HepG2 (cell line): Measurements from ENCODE around the gene ODC1. TPM values are rescaled to one million over a fixed set of nuclear protein-coding genes. Genes with fewer than 3 reads are reported as not detected.
A peak's percentile ranks its signal among the peaks of the same experiment; 100 is the strongest.

Experiments
- ATAD3A ChIP-seq: sonication (generic); formaldehyde crosslinking; IDR thresholded peaks from 2 replicates; pipeline ENCODE4 v1.4.0; 2020; ENCODE audit warnings: missing genetic modification reagents
- DRAP1 ChIP-seq: IDR thresholded peaks from 2 replicates; pipeline ENCODE4 v1.6.1; 2016; ENCODE audit warnings: missing genetic modification reagents, missing compliant biosample characterization
- FOXC1 ChIP-seq: sonication (generic); formaldehyde crosslinking; IDR thresholded peaks from 2 replicates; pipeline ENCODE4 v1.8.0; 2022; ENCODE audit warnings: mild to moderate bottlenecking, missing genetic modification reagents, borderline replicate concordance
- GFI1 ChIP-seq: sonication (generic); formaldehyde crosslinking; IDR thresholded peaks from 2 replicates; pipeline ENCODE4 v1.5.0; 2020; ENCODE audit warnings: missing genetic modification reagents, mild to moderate bottlenecking, borderline replicate concordance
- KDM3A ChIP-seq: IDR thresholded peaks from 2 replicates; pipeline ENCODE4 v1.6.1; 2018; ENCODE audit warnings: low read depth, missing compliant biosample characterization
- PCBP1 ChIP-seq: fragments of 200-400 bp; formaldehyde crosslinking; IDR thresholded peaks from 2 replicates; pipeline ENCODE4 v1.6.1; 2017; ENCODE audit warnings: mild to moderate bottlenecking, low read depth, low read length, borderline replicate concordance
- SOX5 ChIP-seq: IDR thresholded peaks from 2 replicates; pipeline ENCODE4 v1.6.1; 2016; ENCODE audit warnings: borderline replicate concordance
- SP5 ChIP-seq: IDR thresholded peaks from 2 replicates; pipeline ENCODE4 v1.6.1; 2016; ENCODE audit warnings: low read depth, borderline replicate concordance
- TBX3 ChIP-seq: fragments of 450-650 bp; IDR thresholded peaks from 2 replicates; pipeline ENCODE4 v1.6.1; 2017; ENCODE audit warnings: antibody characterized with exemption, mild to moderate bottlenecking, inconsistent platforms, borderline replicate concordance
- ZNF180 ChIP-seq: sonication (generic); formaldehyde crosslinking; IDR thresholded peaks from 2 replicates; pipeline ENCODE4 v1.4.0; 2020; ENCODE audit warnings: low read depth, missing genetic modification reagents, borderline replicate concordance
- ZNF275 ChIP-seq: sonication (generic); formaldehyde crosslinking; IDR thresholded peaks from 2 replicates; pipeline ENCODE4 v1.8.0; 2022; ENCODE audit warnings: missing genetic modification reagents, mild to moderate bottlenecking, inconsistent platforms, borderline replicate concordance
- ZNF468 ChIP-seq: sonication (generic); formaldehyde crosslinking; IDR thresholded peaks from 2 replicates; pipeline ENCODE4 v1.8.0; 2022; ENCODE audit warnings: mild to moderate bottlenecking, moderate library complexity, missing genetic modification reagents
- ZNF597 ChIP-seq: sonication (generic); formaldehyde crosslinking; IDR thresholded peaks from 2 replicates; pipeline ENCODE4 v1.5.0; 2020; ENCODE audit warnings: missing genetic modification reagents
- ZSCAN22 ChIP-seq: sonication (generic); formaldehyde crosslinking; IDR thresholded peaks from 2 replicates; pipeline ENCODE4 v1.4.0; 2020; ENCODE audit warnings: mild to moderate bottlenecking, missing genetic modification reagents
- polyA plus RNA-seq, 8 experiments: library from polyadenylated mRNA; depleted of rRNA in 3 of 8; stranded (reverse) in 7 of 8; unstranded in 1 of 8; fragments of >200 nt; fragmentation: Illumina TruSeq in 4 of 8; extraction: Trizol in 4 of 8; gene quantifications; 2 replicates each; pipeline versions ENCODE4 v1.2.1 to v1.2.3, GENCODE V29; 2011 to 2016; ENCODE audit warnings: low read depth in 4 of 8, missing spikeins in 1 of 8, mixed read lengths in 1 of 8; ENCODE audit not compliant: insufficient read depth in 1 of 8
- total RNA-seq, 5 experiments: library from RNA; depleted of rRNA; stranded (reverse); fragments of >200 nt; fragmentation: Illumina TruSeq; extraction: Trizol; gene quantifications; 2 replicates each; pipeline ENCODE4 v1.2.3, GENCODE V29; 2016; ENCODE audit warnings: low read depth in 1 of 5
- TF ChIP-seq, protein P1 (sequence below): sonication (generic); formaldehyde crosslinking; IDR thresholded peaks from 2 replicates; pipeline ENCODE4 v1.4.0; 2020; ENCODE audit warnings: missing genetic modification reagents, borderline replicate concordance
- TF ChIP-seq, protein P2 (sequence below): IDR thresholded peaks from 2 replicates; pipeline ENCODE4 v1.6.1; 2016; ENCODE audit warnings: low read depth, missing genetic modification reagents, missing compliant biosample characterization

Gene ODC1
- total and polyA plus RNA-seq, 2 of the 13 experiments (the other 11 are each of a cell fraction or from before 2014, with no cell fraction given), result 142 to 371 TPM

- TF ChIP-seq ZNF468 (CRISPR knock-in tag) (peak; percentile 33; the same call in 1 of the 2 replicates), KDM3A (CRISPR knock-in tag) (no peak), ZNF275 (CRISPR knock-in tag) (no peak), TBX3 (no peak), SP5 (CRISPR knock-in tag) (no peak), DRAP1 (CRISPR knock-in tag) (peak; percentile 11; the same call in 1 of the 2 replicates), GFI1 (CRISPR knock-in tag) (no peak), ATAD3A (no peak), ZSCAN22 (CRISPR knock-in tag) (no peak), SOX5 (CRISPR knock-in tag) (no peak), ZNF597 (CRISPR knock-in tag) (0 out of 2 replicates have a peak, but pooled peaks have one; percentile 63), PCBP1 (no peak), ZNF180 (CRISPR knock-in tag) (0 out of 2 replicates have a peak, but pooled peaks have one; percentile 47), FOXC1 (CRISPR knock-in tag) (no peak)
- TF ChIP-seq, protein P1, sequence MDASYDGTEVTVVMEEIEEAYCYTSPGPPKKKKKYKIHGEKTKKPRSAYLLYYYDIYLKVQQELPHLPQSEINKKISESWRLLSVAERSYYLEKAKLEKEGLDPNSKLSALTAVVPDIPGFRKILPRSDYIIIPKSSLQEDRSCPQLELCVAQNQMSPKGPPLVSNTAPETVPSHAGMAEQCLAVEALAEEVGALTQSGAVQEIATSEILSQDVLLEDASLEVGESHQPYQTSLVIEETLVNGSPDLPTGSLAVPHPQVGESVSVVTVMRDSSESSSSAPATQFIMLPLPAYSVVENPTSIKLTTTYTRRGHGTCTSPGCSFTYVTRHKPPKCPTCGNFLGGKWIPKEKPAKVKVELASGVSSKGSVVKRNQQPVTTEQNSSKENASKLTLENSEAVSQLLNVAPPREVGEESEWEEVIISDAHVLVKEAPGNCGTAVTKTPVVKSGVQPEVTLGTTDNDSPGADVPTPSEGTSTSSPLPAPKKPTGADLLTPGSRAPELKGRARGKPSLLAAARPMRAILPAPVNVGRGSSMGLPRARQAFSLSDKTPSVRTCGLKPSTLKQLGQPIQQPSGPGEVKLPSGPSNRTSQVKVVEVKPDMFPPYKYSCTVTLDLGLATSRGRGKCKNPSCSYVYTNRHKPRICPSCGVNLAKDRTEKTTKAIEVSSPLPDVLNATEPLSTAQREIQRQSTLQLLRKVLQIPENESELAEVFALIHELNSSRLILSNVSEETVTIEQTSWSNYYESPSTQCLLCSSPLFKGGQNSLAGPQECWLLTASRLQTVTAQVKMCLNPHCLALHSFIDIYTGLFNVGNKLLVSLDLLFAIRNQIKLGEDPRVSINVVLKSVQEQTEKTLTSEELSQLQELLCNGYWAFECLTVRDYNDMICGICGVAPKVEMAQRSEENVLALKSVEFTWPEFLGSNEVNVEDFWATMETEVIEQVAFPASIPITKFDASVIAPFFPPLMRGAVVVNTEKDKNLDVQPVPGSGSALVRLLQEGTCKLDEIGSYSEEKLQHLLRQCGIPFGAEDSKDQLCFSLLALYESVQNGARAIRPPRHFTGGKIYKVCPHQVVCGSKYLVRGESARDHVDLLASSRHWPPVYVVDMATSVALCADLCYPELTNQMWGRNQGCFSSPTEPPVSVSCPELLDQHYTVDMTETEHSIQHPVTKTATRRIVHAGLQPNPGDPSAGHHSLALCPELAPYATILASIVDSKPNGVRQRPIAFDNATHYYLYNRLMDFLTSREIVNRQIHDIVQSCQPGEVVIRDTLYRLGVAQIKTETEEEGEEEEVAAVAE (CRISPR knock-in tag), result no peak
- TF ChIP-seq, protein P2, sequence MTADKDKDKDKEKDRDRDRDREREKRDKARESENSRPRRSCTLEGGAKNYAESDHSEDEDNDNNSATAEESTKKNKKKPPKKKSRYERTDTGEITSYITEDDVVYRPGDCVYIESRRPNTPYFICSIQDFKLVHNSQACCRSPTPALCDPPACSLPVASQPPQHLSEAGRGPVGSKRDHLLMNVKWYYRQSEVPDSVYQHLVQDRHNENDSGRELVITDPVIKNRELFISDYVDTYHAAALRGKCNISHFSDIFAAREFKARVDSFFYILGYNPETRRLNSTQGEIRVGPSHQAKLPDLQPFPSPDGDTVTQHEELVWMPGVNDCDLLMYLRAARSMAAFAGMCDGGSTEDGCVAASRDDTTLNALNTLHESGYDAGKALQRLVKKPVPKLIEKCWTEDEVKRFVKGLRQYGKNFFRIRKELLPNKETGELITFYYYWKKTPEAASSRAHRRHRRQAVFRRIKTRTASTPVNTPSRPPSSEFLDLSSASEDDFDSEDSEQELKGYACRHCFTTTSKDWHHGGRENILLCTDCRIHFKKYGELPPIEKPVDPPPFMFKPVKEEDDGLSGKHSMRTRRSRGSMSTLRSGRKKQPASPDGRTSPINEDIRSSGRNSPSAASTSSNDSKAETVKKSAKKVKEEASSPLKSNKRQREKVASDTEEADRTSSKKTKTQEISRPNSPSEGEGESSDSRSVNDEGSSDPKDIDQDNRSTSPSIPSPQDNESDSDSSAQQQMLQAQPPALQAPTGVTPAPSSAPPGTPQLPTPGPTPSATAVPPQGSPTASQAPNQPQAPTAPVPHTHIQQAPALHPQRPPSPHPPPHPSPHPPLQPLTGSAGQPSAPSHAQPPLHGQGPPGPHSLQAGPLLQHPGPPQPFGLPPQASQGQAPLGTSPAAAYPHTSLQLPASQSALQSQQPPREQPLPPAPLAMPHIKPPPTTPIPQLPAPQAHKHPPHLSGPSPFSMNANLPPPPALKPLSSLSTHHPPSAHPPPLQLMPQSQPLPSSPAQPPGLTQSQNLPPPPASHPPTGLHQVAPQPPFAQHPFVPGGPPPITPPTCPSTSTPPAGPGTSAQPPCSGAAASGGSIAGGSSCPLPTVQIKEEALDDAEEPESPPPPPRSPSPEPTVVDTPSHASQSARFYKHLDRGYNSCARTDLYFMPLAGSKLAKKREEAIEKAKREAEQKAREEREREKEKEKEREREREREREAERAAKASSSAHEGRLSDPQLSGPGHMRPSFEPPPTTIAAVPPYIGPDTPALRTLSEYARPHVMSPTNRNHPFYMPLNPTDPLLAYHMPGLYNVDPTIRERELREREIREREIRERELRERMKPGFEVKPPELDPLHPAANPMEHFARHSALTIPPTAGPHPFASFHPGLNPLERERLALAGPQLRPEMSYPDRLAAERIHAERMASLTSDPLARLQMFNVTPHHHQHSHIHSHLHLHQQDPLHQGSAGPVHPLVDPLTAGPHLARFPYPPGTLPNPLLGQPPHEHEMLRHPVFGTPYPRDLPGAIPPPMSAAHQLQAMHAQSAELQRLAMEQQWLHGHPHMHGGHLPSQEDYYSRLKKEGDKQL, result no peak
These were observed 730 bp downstream of the ODC1 start (continued) for GRCh38 chr2:10447300-10447894.
